Measurements from ENCODE around the gene CKAP2. TPM values are rescaled to one million over a fixed set of nuclear protein-coding genes. Genes with fewer than 3 reads are reported as not detected.

CKAP2 gene
- total RNA-seq, 1 donor from 2014 or later: 49.4 TPM

- no peaks in the 10 kb centered on the region for H3K9me3 Mint-ChIP-seq (ENCODE audit: low read depth)
- no peak overlapping the region for H3K27ac Mint-ChIP-seq
- H3K27me3 Mint-ChIP-seq: no peaks in the 10 kb centered on the region
- no peak for DNase-seq (ENCODE audit: low spot score, unreplicated experiment)
- H3K4me3 Mint-ChIP-seq (ENCODE audit: low read depth): peak overlapping the region; percentile 78
- TF ChIP-seq, protein P1, sequence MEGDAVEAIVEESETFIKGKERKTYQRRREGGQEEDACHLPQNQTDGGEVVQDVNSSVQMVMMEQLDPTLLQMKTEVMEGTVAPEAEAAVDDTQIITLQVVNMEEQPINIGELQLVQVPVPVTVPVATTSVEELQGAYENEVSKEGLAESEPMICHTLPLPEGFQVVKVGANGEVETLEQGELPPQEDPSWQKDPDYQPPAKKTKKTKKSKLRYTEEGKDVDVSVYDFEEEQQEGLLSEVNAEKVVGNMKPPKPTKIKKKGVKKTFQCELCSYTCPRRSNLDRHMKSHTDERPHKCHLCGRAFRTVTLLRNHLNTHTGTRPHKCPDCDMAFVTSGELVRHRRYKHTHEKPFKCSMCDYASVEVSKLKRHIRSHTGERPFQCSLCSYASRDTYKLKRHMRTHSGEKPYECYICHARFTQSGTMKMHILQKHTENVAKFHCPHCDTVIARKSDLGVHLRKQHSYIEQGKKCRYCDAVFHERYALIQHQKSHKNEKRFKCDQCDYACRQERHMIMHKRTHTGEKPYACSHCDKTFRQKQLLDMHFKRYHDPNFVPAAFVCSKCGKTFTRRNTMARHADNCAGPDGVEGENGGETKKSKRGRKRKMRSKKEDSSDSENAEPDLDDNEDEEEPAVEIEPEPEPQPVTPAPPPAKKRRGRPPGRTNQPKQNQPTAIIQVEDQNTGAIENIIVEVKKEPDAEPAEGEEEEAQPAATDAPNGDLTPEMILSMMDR (IDR thresholded peaks at IDR 0.05; ENCODE audit: unreplicated experiment): no peak
- no peaks in the 10 kb centered on the region for H3K36me3 Mint-ChIP-seq (ENCODE audit: insufficient read depth)
- peaks cover 32% of the 10 kb centered on the region for H3K4me1 Mint-ChIP-seq (ENCODE audit: low read depth)
Measured at GRCh38 chr13:52451135-52451804, 4.0 kb upstream of the CKAP2 start.

DNA sequence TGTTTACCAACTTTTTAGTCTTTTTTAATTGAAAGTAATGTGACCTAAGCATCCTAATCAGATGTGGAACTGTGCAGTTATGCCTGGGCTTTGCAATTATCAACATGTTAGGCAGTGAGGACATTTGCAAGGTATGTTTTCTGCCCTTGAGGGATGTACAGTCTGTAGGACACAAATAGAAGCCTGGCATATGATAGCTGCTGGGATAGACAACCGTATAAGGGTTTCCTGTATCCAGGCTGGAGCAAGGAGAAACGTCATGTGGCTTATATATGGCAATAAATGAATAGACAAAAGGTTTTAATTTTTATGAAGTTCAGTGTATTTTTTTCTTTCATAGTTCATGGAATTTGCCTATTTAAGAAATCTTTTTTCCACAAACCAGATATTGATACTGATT lies 2.8 kb upstream of the CKAP2 start:
- Mint-ChIP-seq H3K27me3 (no peaks in the 10 kb centered on the region), H3K36me3 (ENCODE audit: insufficient read depth) (no peaks in the 10 kb centered on the region), H3K4me1 (ENCODE audit: low read depth) (peaks cover 43% of the 10 kb centered on the region), H3K9me3 (ENCODE audit: low read depth) (no peaks in the 10 kb centered on the region), H3K4me3 (ENCODE audit: low read depth) (no peak overlapping the region), H3K27ac (no peak overlapping the region)
- DNase-seq (ENCODE audit: low spot score, unreplicated experiment): no peak
- TF ChIP-seq, protein P1 (IDR thresholded peaks at IDR 0.05; ENCODE audit: unreplicated experiment): no peak

GRCh38 chr13:52454459-52454819 lies 839 bp upstream of the CKAP2 start:
- H3K4me3 Mint-ChIP-seq (ENCODE audit: low read depth): peak overlapping the region; percentile 93
- H3K9me3 Mint-ChIP-seq (ENCODE audit: low read depth): no peaks in the 10 kb centered on the region
- DNase-seq (ENCODE audit: low spot score, unreplicated experiment): no peak
- peak overlapping the region; percentile 99 for H3K27ac Mint-ChIP-seq
- TF ChIP-seq, protein P1 (IDR thresholded peaks at IDR 0.05; ENCODE audit: unreplicated experiment): no peak
- H3K27me3 Mint-ChIP-seq: no peaks in the 10 kb centered on the region
- H3K36me3 Mint-ChIP-seq (ENCODE audit: insufficient read depth): peaks cover 5% of the 10 kb centered on the region
- peaks cover 40% of the 10 kb centered on the region for H3K4me1 Mint-ChIP-seq (ENCODE audit: low read depth)

DNA sequence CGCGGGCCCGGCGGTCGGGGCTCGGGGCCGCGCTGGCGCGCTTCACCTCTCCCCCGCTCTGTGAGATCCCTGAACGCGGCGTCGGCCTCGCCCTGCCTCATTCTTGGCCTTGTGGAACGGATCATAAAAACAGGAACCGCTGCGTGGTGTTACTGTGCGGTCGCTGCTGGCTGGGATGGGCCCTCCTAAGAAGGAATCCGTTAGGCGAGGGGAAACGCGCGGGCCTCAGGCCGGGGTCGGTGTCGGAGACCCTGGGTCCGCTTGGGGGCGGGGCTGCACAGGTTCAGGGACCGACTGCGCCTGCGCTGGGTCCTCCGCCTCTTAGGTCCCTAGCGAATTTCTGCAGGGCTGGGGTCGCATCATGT lies 381 bp downstream of the CKAP2 start:
- H3K4me3 Mint-ChIP-seq (ENCODE audit: low read depth): peak overlapping the region; percentile 93
- no peaks in the 10 kb centered on the region for H3K9me3 Mint-ChIP-seq (ENCODE audit: low read depth)
- H3K27ac Mint-ChIP-seq: peak overlapping the region; percentile 94
- DNase-seq (ENCODE audit: low spot score, unreplicated experiment): peak; percentile 80
- TF ChIP-seq, protein P1 (IDR thresholded peaks at IDR 0.05; ENCODE audit: unreplicated experiment): no peak
- H3K27me3 Mint-ChIP-seq: no peaks in the 10 kb centered on the region
- H3K36me3 Mint-ChIP-seq (ENCODE audit: insufficient read depth): peaks cover 5% of the 10 kb centered on the region
- H3K4me1 Mint-ChIP-seq (ENCODE audit: low read depth): peaks cover 37% of the 10 kb centered on the region

GRCh38 chr13:52459668-52460067 lies 4.4 kb downstream of the CKAP2 start:
- Mint-ChIP-seq H3K9me3 (ENCODE audit: low read depth) (no peaks in the 10 kb centered on the region), H3K4me1 (ENCODE audit: low read depth) (peaks cover 24% of the 10 kb centered on the region), H3K4me3 (ENCODE audit: low read depth) (no peak overlapping the region), H3K36me3 (ENCODE audit: insufficient read depth) (peaks cover 17% of the 10 kb centered on the region), H3K27me3 (no peaks in the 10 kb centered on the region), H3K27ac (no peak overlapping the region)
- TF ChIP-seq, protein P1 (IDR thresholded peaks at IDR 0.05; ENCODE audit: unreplicated experiment): no peak
- DNase-seq (ENCODE audit: low spot score, unreplicated experiment): no peak

Measured in progenitor cell of endocrine pancreas (in vitro differentiated cells).